Cardiac septum (tissue), 1 donor: Measurements from ENCODE around the gene VILL. TPM values are rescaled to one million over a fixed set of nuclear protein-coding genes. Genes with fewer than 3 reads are reported as not detected.

ENCODE experiments used
- DNase-seq: peaks from one replicate; pipeline ENCODE4 v3.0.0-alpha.2; 2020; ENCODE audit warnings: low spot score
- intact Hi-C: fragments of 100-400 bp; cut with DNase I; formaldehyde crosslinking; loops from one replicate; pipeline ENCODE4 v1.14.0; 2022
- long read RNA-seq: library from polyadenylated mRNA; unstranded; transcript quantifications from one replicate; pipeline ENCODE4 v2.0.0, GENCODE V29; 2021
- total RNA-seq: library from RNA; stranded (reverse); fragmentation: NEBNext Ultra II Directional; extraction: Animal tissue kit (Norgen Biotek cat#: 25700); gene quantifications from one replicate; pipeline ENCODE4 v1.2.1, GENCODE V29; 2021
- donor health status: DM: no; HTN: no; CAD: no.

VILL gene
- total RNA-seq: 2.6 TPM
- long read RNA-seq: 0 reads

DNA sequence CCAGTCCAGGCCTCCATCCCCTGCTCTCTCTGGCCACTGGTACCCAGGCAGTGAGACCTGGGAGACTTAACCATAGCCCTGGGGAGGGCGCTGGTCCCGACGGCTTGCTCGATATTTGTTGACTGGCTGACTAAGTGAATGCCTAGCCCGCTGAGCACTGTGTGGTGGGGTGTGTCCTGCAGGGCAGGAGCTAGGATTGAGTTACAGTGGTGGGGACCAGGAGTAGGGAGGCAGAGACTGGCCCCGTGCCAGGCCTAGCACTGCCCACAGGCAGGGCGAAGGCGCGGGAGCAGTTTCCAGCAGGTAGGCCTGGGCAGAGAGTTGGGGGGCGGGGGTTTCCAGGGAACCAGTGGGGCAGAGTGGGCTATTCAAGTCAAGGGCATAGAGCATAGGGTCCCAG lies at the start of gene VILL:
TSS of gene VILL (plus strand) at position 260 of the 400 bp plus-strand sequence. CDS start 2,887 bp downstream, outside the sequence.
- intact Hi-C loops: no loop called here
- peak; percentile 55 for DNase-seq

DNA sequence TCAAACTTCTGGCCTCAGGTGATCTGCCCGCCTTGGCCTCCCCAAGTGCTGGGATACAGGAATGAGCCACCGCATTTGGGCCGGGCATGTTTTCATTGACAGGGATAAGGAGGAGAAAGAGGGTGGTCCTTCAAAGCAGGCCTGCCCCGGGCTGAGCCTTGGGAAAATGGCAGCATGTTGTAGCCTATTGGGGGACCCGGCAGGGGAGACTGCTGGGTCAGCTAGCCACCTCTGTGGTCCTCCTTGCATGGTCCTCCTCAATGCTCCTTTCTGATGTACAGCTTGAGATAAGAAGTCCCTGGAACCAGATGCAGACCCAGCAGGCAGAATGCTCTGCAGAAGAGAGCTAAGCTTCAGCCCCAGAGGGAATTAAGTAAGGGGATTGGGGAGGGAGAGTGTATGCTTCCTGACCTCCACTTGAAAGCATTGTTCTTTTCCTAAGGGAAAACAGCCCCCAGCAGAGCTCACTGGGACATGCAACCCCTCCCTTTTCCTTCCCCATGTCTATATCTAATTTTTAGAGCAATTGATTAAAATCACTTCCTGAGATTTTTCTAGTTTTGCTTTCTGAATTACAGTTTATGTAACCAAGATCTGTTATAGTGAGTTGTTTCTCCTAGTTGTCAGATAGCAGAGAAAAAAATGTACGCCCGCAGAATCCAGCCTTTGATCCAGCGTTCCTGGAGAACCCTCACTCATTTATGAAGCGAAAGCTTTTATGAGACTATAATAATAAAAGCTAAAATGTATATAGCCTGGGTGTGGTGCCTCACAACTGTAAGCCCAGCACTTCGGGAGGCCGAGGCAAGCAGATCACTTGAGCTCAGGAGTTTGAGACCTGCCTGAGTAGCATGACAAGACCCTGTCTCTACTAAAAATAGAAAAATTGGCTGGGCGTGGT lies 48.7 kb upstream of the VILL start:
- intact Hi-C loops: no loop called here

GRCh38 chr3:37942646-37943045 lies 47.9 kb upstream of the VILL start:
- intact Hi-C loops: no loop called here
- DNase-seq: no peak

More for the DNA sequence above, 48.7 kb upstream of the VILL start:
- DNase-seq: no peak

- intact Hi-C loops: no loop called here
- DNase-seq: no peak
Observed at GRCh38 chr3:37943126-37943525, 47.5 kb upstream of the VILL start.

GRCh38 chr3:37943631-37944314 lies 46.8 kb upstream of the VILL start:
- intact Hi-C loops: no loop called here
- no peak for DNase-seq

- no peak for DNase-seq
- intact Hi-C loops: no loop called here
Observed at GRCh38 chr3:37944391-37944842, 46.2 kb upstream of the VILL start.

- intact Hi-C loops: no loop called here
- DNase-seq: no peak
Observed at GRCh38 chr3:37945156-37945806, 45.3 kb upstream of the VILL start.

DNA sequence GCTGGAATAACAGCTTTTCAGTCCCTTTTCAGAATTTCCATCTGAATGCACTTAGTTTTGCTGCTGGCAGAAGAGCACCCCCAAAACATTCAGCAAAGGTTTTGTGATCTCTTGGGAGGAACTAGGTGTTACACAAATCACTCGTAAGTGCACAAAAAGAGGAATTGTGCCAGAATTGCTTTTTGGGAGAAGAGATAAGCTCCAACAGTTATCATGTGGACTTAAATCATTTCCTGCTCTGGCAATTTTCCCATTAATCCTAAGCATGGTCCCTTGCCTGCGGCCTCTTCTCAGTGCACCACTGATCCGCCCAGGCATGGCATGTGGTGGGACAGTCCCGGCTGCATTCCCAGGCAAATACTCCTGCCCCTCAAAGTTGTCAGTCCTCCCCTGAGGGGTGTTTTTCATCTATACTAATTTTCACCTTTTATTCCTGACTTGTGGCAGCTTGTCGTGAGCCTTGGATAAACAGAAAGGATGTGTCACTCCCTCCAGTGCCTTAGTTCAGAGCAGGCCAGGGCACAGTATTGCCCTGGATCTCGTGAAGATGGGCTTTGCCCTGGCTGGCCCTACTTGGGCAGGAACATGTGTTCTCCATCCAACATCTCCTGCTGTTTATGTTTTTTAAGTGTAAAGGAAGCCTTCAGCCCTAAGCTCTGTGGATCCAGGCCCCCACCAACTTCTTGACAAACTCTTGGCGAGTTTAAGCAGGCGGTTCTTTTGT lies 44.6 kb upstream of the VILL start:
- no peak for DNase-seq
- intact Hi-C loops: no loop called here

DNA sequence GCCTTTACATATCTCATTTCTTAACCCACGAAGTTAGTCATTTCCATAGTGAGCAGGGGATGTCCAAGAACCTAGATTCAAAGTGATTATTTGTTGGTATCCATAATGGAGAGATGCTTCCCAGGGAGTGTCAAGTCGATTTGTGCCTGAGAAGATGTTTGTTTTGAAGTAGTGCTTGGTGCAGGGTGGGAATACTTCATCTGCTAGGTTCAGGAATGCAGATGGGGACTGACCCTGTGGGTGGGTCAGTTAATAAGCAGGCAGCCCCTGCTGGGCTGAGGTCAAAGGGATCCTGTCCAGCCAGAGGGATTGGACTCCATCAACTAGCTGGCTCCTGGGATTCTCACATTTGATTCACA lies 44.1 kb upstream of the VILL start:
- no peak for DNase-seq
- intact Hi-C loops: no loop called here

GRCh38 chr3:37949866-37950265 lies 40.7 kb upstream of the VILL start:
- intact Hi-C loops: no loop called here
- no peak for DNase-seq

GRCh38 chr3:37952564-37952963 lies 38.0 kb upstream of the VILL start:
- intact Hi-C loops: no loop called here
- no peak for DNase-seq

DNA sequence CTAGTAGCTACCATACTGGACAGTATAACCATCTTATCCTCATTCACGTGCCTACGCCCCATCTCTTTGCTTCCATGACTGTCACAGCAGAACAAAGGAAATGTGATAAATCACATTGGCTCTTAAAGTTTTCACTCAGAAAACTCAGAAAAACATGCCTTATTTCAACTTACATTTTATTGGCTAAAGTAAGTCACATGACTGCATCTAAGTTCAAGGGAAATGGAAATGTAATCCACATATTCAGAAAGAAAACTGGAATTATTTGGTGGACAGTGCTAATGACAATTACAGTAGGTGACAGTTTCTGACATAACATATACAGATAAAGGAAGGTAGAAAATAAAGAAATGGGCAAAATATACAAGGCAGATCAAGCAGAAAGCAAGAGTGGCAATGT lies 37.4 kb upstream of the VILL start:
- DNase-seq: no peak
- intact Hi-C loops: no loop called here

DNA sequence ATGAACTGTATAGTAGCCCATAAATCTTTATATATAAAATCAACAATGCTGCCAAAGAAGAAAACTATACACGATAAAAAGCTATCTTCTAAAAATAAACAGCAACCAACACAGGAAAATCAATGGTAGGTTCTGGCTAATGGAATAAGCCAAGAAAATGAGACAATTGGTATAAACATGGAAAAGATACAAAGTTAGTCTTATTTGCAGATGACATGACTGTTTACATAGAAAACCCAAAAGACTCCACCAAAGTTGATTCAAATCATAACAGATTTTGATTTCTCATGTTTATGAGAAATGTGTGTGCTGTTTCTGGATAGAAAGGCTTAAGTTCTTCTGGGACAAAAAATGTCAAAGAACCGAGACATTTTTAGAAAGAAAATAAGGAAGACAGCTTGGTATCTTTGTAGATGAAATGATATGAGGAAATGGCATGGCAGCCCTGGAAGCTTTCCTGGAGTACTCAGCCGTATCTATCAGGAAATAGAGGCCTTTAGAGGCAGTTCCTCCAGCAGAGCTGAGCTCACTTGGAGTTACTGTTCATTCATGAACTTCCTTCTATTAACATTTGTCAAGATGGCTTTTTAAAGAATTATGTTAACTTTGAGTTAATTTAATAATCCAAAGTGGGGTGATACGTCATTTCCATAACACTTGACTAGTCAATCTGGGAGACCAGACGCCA lies 36.7 kb upstream of the VILL start:
- intact Hi-C loops: no loop called here
- DNase-seq: no peak

DNA sequence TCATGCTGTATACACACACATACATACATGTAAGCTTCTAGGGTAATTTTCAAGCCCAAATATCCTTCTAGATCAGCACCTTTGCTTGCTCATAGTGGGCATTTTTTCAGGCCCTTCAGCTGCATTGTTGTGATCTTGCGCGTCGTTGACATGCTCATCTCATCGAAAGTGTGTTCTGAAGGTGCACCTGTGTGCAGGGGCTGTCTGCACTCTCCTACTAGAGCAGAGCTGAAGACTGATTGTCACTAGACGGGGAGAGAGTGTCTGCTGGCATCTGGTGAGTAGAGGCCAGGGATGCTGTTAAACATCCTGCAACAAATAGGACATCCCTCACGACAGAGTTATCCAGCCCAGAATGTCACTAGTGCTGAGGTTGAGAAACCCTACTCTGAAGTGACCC lies 35.7 kb upstream of the VILL start:
- DNase-seq: no peak
- intact Hi-C loops: no loop called here

GRCh38 chr3:37955918-37956707 lies 34.5 kb upstream of the VILL start:
- DNase-seq: no peak
- intact Hi-C loops: no loop called here

GRCh38 chr3:37956723-37957538 lies 33.7 kb upstream of the VILL start:
- DNase-seq: no peak
- intact Hi-C loops: no loop called here

DNA sequence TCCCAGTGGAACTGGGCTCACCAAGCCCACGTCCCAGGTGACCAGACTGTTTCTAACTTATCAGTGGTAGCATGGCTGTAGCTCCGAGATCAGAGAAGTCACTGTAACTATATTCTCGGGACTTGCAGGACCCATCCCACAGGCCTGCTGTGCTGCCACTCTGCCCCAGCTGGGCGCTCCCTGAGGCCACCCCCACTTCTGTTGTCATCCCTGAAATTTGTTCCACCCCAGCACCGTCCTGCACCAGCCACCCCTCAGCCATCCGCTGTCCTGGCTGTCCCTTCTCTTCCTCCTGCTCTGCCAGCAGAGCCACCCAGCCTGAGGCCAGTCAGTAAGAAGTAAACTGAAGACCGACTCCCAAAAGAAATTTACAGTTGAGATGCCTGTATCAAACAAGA lies 33.0 kb upstream of the VILL start:
- intact Hi-C loops: no loop called here
- DNase-seq: no peak
